ENCODE results near the gene ALDH1A3. TPM values are rescaled to one million over a fixed set of nuclear protein-coding genes. Genes with fewer than 3 reads are reported as not detected.

ALDH1A3 gene
- total RNA-seq, 1 experiment from 2014 or later: not detected

- in situ Hi-C loops (cut with HindIII; ENCODE audit: low sequenced_read_pairs): no loop called here
- peak; percentile 33 for DNase-seq (ENCODE audit: low spot score)
Measured at GRCh38 chr15:100898661-100899462, 19.2 kb downstream of the ALDH1A3 start.

GRCh38 chr15:100899601-100900000, 20.0 kb downstream of the ALDH1A3 start:
- DNase-seq (ENCODE audit: low spot score): no peak
- in situ Hi-C loops (cut with HindIII; ENCODE audit: low sequenced_read_pairs): no loop called here

- in situ Hi-C loops (cut with HindIII; ENCODE audit: low sequenced_read_pairs): no loop called here
- DNase-seq (ENCODE audit: low spot score): no peak
Measured at GRCh38 chr15:100900136-100900794, 20.6 kb downstream of the ALDH1A3 start.

GRCh38 chr15:100900795-100901169, 21.2 kb downstream of the ALDH1A3 start:
- in situ Hi-C loops (cut with HindIII; ENCODE audit: low sequenced_read_pairs): no loop called here

GRCh38 chr15:100901296-100901695, 21.7 kb downstream of the ALDH1A3 start:
- DNase-seq (ENCODE audit: low spot score): no peak
- in situ Hi-C loops (cut with HindIII; ENCODE audit: low sequenced_read_pairs): no loop called here

More at GRCh38 chr15:100900795-100901169, 21.2 kb downstream of the ALDH1A3 start:
- no peak for DNase-seq (ENCODE audit: low spot score)

GRCh38 chr15:100901702-100902435, 22.2 kb downstream of the ALDH1A3 start:
- in situ Hi-C loops (cut with HindIII; ENCODE audit: low sequenced_read_pairs): no loop called here

GRCh38 chr15:100902436-100903167, 23.0 kb downstream of the ALDH1A3 start:
- in situ Hi-C loops (cut with HindIII; ENCODE audit: low sequenced_read_pairs): no loop called here

More at GRCh38 chr15:100901702-100902435, 22.2 kb downstream of the ALDH1A3 start:
- no peak for DNase-seq (ENCODE audit: low spot score)

GRCh38 chr15:100903168-100903554, 23.5 kb downstream of the ALDH1A3 start:
- in situ Hi-C loops (cut with HindIII; ENCODE audit: low sequenced_read_pairs): no loop called here
- DNase-seq (ENCODE audit: low spot score): no peak

More at GRCh38 chr15:100902436-100903167, 23.0 kb downstream of the ALDH1A3 start:
- DNase-seq (ENCODE audit: low spot score): peak; percentile 98

GRCh38 chr15:100905850-100906249, 26.2 kb downstream of the ALDH1A3 start:
- in situ Hi-C loops (cut with HindIII; ENCODE audit: low sequenced_read_pairs): no loop called here
- no peak for DNase-seq (ENCODE audit: low spot score)

- DNase-seq (ENCODE audit: low spot score): no peak
- in situ Hi-C loops (cut with HindIII; ENCODE audit: low sequenced_read_pairs): no loop called here
Measured at GRCh38 chr15:100908466-100908865, 28.8 kb downstream of the ALDH1A3 start.

- in situ Hi-C loops (cut with HindIII; ENCODE audit: low sequenced_read_pairs): no loop called here
- no peak for DNase-seq (ENCODE audit: low spot score)
Measured at GRCh38 chr15:100909565-100909964, 29.9 kb downstream of the ALDH1A3 start.

GRCh38 chr15:100909989-100910955, 30.6 kb downstream of the ALDH1A3 start:
- in situ Hi-C loops (cut with HindIII; ENCODE audit: low sequenced_read_pairs): no loop called here
- no peak for DNase-seq (ENCODE audit: low spot score)

GRCh38 chr15:100911086-100911485, 31.5 kb downstream of the ALDH1A3 start:
- in situ Hi-C loops (cut with HindIII; ENCODE audit: low sequenced_read_pairs): no loop called here
- no peak for DNase-seq (ENCODE audit: low spot score)

GRCh38 chr15:100913961-100914360, 34.3 kb downstream of the ALDH1A3 start:
- in situ Hi-C loops (cut with HindIII; ENCODE audit: low sequenced_read_pairs): no loop called here
- no peak for DNase-seq (ENCODE audit: low spot score)

GRCh38 chr15:100914876-100915275, 35.2 kb downstream of the ALDH1A3 start:
- DNase-seq (ENCODE audit: low spot score): no peak
- in situ Hi-C loops (cut with HindIII; ENCODE audit: low sequenced_read_pairs): no loop called here

- in situ Hi-C loops (cut with HindIII; ENCODE audit: low sequenced_read_pairs): no loop called here
- peak; percentile 68 for DNase-seq (ENCODE audit: low spot score)
Measured at GRCh38 chr15:100918034-100918689, 38.5 kb downstream of the ALDH1A3 start.

GRCh38 chr15:100918690-100919480, 39.3 kb downstream of the ALDH1A3 start, which contains the start of gene LRRK1:
LRRK1 (plus strand) TSS chr15:100919357; CDS start chr15:100924633, 5,276 bp downstream.
- in situ Hi-C loops (cut with HindIII; ENCODE audit: low sequenced_read_pairs): no loop called here
- DNase-seq (ENCODE audit: low spot score): peak; percentile 24

All from G401 (cell line).